Neural crest cell (in vitro differentiated cells): ENCODE results near the gene STH. TPM values are rescaled to one million over a fixed set of nuclear protein-coding genes. Genes with fewer than 3 reads are reported as not detected.

Experiments used
- DNase-seq: peaks from one replicate; pipeline ENCODE4 v3.0.0; 2021; ENCODE audit warnings: low read depth, mixed read lengths, low spot score
- H3K27ac Mint-ChIP-seq: one replicate; pipeline ENCODE4 v1.8.0; 2021; ENCODE audit warnings: mild to moderate bottlenecking, mixed read lengths; ENCODE audit not compliant: unreplicated experiment
- H3K27me3 Mint-ChIP-seq: 2 replicates; pipeline ENCODE4 v1.8.0; 2021; ENCODE audit warnings: low read depth, mild to moderate bottlenecking, mixed read lengths
- H3K36me3 Mint-ChIP-seq: 2 replicates; pipeline ENCODE4 v1.8.0; 2021; ENCODE audit warnings: low read depth, mild to moderate bottlenecking, mixed read lengths
- H3K4me1 Mint-ChIP-seq: 2 replicates; pipeline ENCODE4 v1.8.0; 2021; ENCODE audit warnings: mixed read lengths
- H3K4me3 Mint-ChIP-seq: one replicate; pipeline ENCODE4 v1.8.0; 2021; ENCODE audit warnings: mild to moderate bottlenecking, mixed read lengths
- H3K9me3 Mint-ChIP-seq: 2 replicates; pipeline ENCODE4 v1.8.0; 2021; ENCODE audit warnings: mixed read lengths
- CTCF ChIP-seq: fragments of 200-600 bp; sonication (generic); conservative IDR thresholded peaks from 2 replicates; pipeline ENCODE4 v1.5.0; 2021; ENCODE audit warnings: antibody characterized with exemption, mild to moderate bottlenecking
- total RNA-seq: library from RNA; stranded (reverse); gene quantifications from 2 replicates; pipeline ENCODE4 v1.2.1, GENCODE V29; 2021

The STH gene
- total RNA-seq, 1 donor from 2014 or later, result not detected

- Mint-ChIP-seq H3K4me3 (no peak overlapping the region), H3K27ac (peak overlapping the region; percentile 9), H3K4me1 (no peaks in the 10 kb centered on the region), H3K36me3 (peaks cover 30% of the 10 kb centered on the region), H3K9me3 (no peaks in the 10 kb centered on the region), H3K27me3 (no peaks in the 10 kb centered on the region)
- no peak for TF ChIP-seq CTCF
- no peak for DNase-seq
Measured at GRCh38 chr17:46035112-46035818, 36.2 kb downstream of the STH start.

DNA sequence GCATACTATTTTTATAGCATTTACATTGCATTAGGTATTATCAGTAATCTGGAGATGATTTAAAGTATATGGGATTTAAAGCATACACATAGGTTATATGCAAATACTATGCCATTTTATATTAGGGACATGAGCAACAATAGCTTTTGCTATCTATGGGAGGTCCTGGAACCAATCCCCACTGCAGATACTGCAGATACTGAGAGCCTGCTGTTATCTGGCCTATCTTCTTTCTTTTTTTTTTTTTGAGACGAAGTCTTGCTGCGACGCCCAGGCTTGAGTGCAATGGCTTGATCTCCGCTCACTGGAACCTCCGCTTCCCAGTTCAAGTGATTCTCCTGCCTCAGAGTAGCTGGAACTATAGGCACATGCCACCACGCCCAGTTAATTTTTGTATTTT lies 37.4 kb downstream of the STH start:
- Mint-ChIP-seq H3K4me1 (no peaks in the 10 kb centered on the region), H3K36me3 (peaks cover 24% of the 10 kb centered on the region), H3K27me3 (no peaks in the 10 kb centered on the region), H3K9me3 (no peaks in the 10 kb centered on the region), H3K27ac (no peak overlapping the region), H3K4me3 (no peak overlapping the region)
- no peak for TF ChIP-seq CTCF
- no peak for DNase-seq

- Mint-ChIP-seq H3K27ac (no peak overlapping the region), H3K4me1 (peaks cover 1% of the 10 kb centered on the region), H3K36me3 (peaks cover 21% of the 10 kb centered on the region), H3K27me3 (no peaks in the 10 kb centered on the region), H3K9me3 (no peaks in the 10 kb centered on the region), H3K4me3 (no peak overlapping the region)
- no peak for TF ChIP-seq CTCF
- no peak for DNase-seq
Measured at GRCh38 chr17:46037722-46038255, 38.7 kb downstream of the STH start.

- Mint-ChIP-seq H3K36me3 (peaks cover 18% of the 10 kb centered on the region), H3K4me3 (no peak overlapping the region), H3K9me3 (no peaks in the 10 kb centered on the region), H3K4me1 (peaks cover 7% of the 10 kb centered on the region), H3K27ac (no peak overlapping the region), H3K27me3 (no peaks in the 10 kb centered on the region)
- DNase-seq, result no peak
- TF ChIP-seq CTCF, result no peak
Measured at GRCh38 chr17:46038414-46038813, 39.4 kb downstream of the STH start.

- H3K4me3 Mint-ChIP-seq, result no peak overlapping the region
- no peaks in the 10 kb centered on the region for H3K27me3 Mint-ChIP-seq
- H3K27ac Mint-ChIP-seq, result no peak overlapping the region
- peaks cover 17% of the 10 kb centered on the region for H3K36me3 Mint-ChIP-seq
- no peak for TF ChIP-seq CTCF
- H3K9me3 Mint-ChIP-seq, result no peaks in the 10 kb centered on the region
- H3K4me1 Mint-ChIP-seq, result peaks cover 11% of the 10 kb centered on the region
- DNase-seq, result no peak
Measured at GRCh38 chr17:46038937-46039336, 39.9 kb downstream of the STH start.
